ENCODE measurements around the gene MC2R. TPM values are rescaled to one million over a fixed set of nuclear protein-coding genes. Genes with fewer than 3 reads are reported as not detected.

Gene MC2R
- total RNA-seq, 1 donor, result not detected

GRCh38 chr18:13890761-13891361 lies 24.5 kb downstream of the MC2R start:
- no peak for TF ChIP-seq CTCF (IDR thresholded peaks at IDR 0.05; ENCODE audit: insufficient read depth, low read length)
- DNase-seq (ENCODE audit: low read depth), result no peak
- H3K4me3 ChIP-seq (ENCODE audit: low read depth, low read length), result no peak overlapping the region

- H3K4me3 ChIP-seq (ENCODE audit: low read depth, low read length), result no peak overlapping the region
- TF ChIP-seq CTCF (IDR thresholded peaks at IDR 0.05; ENCODE audit: insufficient read depth, low read length), result no peak
- no peak for DNase-seq (ENCODE audit: low read depth)
These were observed 25.7 kb downstream of the MC2R start for GRCh38 chr18:13889671-13890070.

GRCh38 chr18:13888191-13888716 lies 27.1 kb downstream of the MC2R start:
- DNase-seq (ENCODE audit: low read depth), result no peak
- TF ChIP-seq CTCF (IDR thresholded peaks at IDR 0.05; ENCODE audit: insufficient read depth, low read length), result no peak
- no peak overlapping the region for H3K4me3 ChIP-seq (ENCODE audit: low read depth, low read length)

- H3K4me3 ChIP-seq (ENCODE audit: low read depth, low read length), result no peak overlapping the region
- DNase-seq (ENCODE audit: low read depth), result no peak
- no peak for TF ChIP-seq CTCF (IDR thresholded peaks at IDR 0.05; ENCODE audit: insufficient read depth, low read length)
These were observed 30.3 kb downstream of the MC2R start for GRCh38 chr18:13885009-13885408.

GRCh38 chr18:13879937-13880336 lies 35.4 kb downstream of the MC2R start:
- DNase-seq (ENCODE audit: low read depth), result no peak
- H3K4me3 ChIP-seq (ENCODE audit: low read depth, low read length), result no peak overlapping the region
- TF ChIP-seq CTCF (IDR thresholded peaks at IDR 0.05; ENCODE audit: insufficient read depth, low read length), result no peak

- DNase-seq (ENCODE audit: low read depth), result no peak
- H3K4me3 ChIP-seq (ENCODE audit: low read depth, low read length), result no peak overlapping the region
- no peak for TF ChIP-seq CTCF (IDR thresholded peaks at IDR 0.05; ENCODE audit: insufficient read depth, low read length)
These were observed 35.8 kb downstream of the MC2R start for GRCh38 chr18:13879492-13879891.

- DNase-seq (ENCODE audit: low read depth), result no peak
- H3K4me3 ChIP-seq (ENCODE audit: low read depth, low read length), result no peak overlapping the region
- no peak for TF ChIP-seq CTCF (IDR thresholded peaks at IDR 0.05; ENCODE audit: insufficient read depth, low read length)
These were observed 36.5 kb downstream of the MC2R start for GRCh38 chr18:13878857-13879256.
